Fibroblast of gingiva (primary cell): Measurements from ENCODE around the gene INTS13.
"Not testable (repeated sequence)": the region's sequence is repeated elsewhere in the genome, so short reads cannot be mapped to it uniquely, and the experiment has no call there.

ENCODE experiments used
- DNase-seq: peaks from one replicate; pipeline ENCODE4 v3.0.0-alpha.2; 2011; ENCODE audit warnings: low read depth

The INTS13 gene

DNA sequence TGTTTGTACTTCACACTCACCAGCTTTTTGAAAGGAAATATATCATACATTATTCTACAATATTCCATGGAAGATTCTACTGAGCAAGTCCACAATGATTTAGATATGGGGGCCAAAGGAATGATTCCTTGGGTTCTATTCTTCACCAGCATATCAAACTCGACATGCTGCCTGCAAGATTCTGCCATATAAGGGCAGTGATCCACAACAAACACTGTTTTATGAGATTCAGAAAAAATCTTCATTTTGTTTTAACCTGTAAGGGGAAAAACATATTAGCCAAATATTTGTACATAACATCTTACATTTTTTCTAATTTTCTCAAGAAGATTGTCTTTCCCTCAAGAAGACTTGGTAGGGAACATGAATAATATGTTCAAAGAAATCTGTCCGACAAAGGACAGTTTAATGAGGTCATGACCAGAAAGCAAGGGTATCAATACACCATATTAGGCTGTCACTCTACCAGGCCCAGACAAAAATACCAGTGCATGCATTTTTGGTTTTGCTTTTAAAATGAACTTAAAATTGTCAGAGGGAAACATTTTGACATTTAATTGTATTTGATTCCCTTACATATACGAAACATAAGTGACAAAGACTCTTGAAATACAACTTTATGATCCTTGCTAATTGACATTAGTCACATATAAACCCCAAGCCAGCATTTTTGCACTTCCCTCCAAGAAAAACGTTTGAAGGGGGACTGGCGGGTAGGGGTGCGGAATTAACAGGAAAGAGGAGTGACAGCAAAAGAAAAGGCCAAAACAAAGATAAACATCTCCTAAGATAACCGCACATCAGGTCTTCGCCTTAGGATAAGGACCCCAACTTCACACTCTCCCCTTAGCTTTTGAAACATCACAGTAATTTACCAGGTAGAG, 980 bp downstream of the INTS13 start:
- no peak for DNase-seq

DNA sequence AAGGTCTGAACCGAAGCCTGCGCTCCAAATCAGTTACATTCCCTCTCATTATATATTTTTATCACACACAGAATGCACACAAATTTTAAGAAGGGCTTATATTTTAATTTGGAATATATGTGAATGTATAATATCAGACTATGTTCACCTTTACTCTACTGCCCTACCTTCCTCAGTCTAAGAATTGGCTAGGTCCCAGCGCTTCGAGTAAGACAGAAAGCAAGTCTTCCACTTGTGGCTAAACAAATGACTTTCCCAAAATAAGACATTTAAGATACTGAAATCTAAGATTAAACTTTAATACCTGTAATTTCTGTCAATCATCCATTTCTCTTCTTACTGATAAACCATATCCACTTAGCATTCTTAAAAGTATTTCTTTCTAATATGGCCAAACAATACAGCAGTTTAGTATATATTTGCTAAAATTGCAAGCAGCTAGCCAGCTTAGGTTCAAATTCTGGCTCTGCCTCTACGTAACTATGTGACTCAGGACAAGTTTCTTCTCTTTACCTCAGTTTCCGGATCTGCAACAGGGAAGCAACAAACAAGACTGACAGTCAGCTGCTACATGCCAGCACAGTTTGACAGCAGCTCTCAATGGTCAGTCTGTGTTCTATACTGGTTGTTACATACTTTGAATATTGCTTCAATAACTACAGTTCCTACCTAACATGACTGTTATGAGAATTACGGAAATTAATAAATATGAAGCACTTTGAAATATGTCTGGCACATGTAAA, 2.0 kb downstream of the INTS13 start:
- no peak for DNase-seq

- DNase-seq, result no peak
Measured at GRCh38 chr12:26929590-26929989, 8.2 kb downstream of the INTS13 start.

DNA sequence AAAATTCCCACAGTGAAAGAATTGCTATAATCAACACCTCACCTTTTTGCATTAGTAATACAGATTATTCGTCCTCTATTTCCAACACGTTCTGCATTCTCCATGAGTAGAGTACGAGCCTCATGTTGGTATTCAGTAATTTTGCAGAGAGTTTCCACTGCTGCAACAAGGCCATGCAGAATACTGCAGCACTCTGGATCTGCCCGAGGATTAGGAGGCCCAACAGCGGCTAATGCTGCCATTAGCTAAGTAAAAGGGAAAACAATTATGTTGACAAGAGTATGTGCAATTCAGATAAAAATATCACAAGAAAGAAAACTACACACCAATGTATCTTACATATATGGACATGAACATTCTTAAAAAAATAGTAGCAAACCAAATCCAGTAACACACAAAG, 9.1 kb downstream of the INTS13 start:
- DNase-seq, result no peak

DNA sequence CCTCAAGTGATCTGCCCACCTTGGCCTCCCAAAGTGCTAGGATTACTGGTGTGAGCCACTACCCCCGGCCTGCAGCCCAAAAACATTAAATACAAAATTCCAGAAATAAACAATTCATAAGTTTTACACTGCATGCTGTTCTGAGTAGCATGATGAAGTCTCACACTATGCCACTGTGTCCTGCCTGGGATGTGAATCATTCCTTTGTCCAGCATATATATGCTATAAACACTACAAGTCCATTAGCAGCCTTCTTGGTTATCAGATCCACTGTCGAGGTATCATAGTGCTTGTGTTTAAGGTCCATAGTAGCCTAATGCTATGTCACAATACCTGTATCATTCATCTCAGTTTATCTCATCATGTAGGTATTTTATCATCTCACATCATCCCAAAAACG, 15.9 kb downstream of the INTS13 start:
- no peak for DNase-seq

DNA sequence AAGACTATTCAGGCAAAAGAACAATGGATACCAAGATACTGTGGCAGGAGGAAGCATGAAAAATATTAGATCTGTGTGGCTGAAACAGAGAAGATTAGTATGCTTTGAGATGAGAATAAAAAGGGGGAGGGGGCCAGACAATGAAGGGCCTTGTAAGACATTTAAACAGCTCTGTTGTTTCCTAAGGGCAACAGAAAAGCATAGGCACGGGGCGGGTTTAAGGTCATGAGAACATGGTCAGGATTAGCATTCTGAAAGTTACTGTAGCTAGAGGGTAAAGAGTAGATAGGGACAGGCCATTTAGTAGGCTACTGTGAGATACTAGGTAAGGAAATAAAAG, 18.6 kb downstream of the INTS13 start:
- no peak for DNase-seq

DNA sequence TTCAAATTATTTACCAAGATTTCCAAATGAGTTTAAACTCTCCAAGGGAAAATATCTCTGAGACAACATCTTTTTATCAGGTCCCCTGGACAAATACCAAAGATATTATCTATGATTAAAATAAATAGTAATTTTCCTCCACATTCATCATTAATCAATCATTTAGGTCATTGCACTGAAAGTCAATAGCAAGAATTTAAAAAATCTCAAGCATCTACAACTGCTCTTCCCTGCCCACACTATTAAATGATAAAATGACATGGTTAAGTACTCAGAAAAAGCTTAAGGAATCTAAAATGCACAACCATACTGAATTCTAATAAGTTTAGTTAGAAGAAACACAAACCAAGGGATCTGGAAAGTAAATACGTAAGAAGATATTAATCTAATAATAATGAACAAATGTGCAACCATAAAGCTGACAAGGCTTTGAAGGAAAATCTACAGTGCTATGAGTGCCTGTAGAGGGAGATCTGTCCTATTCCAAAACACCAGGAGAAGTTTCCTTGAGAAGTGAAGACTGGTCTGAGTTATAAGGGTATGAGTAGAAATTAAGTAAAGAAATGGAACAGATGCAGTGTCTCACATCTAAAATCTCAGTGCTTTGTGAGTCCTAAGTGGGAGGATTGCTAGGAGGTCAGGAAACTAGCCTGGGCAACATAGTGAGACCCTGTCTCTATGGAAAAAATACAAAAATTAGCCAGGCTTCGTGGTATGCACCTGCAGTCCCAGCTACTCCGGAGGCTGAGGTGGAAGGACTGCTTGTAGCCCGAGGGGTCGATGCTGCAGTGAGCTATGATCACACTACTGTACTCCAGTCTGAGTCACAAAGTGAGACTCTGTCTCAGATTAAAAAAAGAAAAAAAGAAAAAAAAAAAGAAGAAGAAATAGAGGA, 19.2 kb downstream of the INTS13 start:
- peak; percentile 2 for DNase-seq

DNA sequence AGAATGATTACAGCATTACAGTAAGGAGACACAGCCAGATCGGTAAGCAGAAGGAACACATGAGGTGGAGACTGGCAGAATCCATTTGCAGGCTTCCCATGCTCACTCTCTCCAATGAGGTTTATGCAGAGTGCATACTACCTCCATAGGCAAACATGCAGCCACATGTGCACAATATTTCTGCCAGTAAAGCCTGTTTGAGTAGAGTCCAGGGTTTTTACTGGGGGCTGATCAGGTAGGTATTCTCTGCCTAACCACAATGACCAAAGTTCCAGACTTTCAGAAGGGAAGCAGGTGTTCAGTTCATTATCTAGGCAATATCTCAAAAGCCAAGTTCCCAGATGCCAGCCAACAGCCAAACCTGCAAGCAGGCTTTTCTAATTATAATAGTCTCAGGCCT, 31.1 kb downstream of the INTS13 start:
- no peak for DNase-seq

DNA sequence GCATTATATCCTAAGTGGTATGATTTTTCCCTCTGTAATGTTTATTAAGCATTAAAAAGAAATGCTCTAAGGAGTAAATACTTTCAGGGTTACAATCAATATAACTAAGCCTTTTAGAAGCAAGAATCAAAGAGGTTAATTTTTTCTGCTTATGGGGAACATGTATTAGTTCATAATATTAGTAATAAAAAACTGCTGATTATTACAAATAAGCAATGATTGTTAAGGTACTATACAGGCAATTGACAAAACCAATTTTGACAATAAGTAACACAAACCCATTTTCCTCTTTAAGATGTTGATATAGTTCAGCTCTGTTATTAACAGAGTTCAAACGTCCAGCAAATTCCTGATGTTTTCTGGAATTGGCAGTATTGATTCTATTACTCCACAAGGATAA, 31.8 kb downstream of the INTS13 start:
- no peak for DNase-seq

GRCh38 chr12:26903396-26903795, 34.4 kb downstream of the INTS13 start:
- DNase-seq, result not testable (repeated sequence)

GRCh38 chr12:26896913-26897312, 40.9 kb downstream of the INTS13 start:
- DNase-seq, result no peak

DNA sequence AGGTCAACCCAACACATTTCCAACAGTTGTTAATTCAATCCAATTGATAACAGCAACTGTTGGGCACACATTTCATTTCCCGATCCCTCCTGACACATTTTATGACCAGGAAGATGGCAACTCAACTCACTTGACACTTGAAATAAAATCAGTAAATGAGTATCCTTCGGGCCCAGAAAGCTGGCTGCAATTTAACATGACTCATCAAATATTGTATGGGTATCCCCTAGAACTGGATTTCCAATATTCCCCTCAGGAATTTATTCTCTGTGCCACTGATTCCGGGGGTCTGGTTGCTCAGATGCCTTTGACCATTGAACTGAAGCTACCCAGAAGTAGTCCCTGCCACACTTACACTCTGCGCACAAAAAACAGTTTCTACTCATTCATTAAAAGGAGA, 42.1 kb downstream of the INTS13 start:
- no peak for DNase-seq

DNA sequence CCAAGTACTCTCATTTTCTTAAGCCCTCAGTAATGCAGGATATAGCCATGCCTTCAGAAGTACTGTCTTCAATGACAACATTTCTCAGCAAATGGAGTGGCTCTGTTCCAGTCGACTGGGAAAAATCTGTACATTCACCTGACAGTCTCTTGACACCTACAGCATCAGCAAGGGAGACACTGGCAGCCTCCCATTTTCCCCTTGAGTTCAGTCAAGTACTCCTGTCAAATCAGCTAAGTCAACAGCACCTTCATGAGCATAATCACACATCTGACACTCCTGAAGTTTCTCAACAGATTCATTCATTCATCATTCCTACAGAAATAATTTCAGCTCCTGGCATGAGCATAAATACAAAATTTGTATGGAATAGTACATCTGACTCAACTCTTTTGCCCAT, 46.1 kb downstream of the INTS13 start:
- no peak for DNase-seq

DNA sequence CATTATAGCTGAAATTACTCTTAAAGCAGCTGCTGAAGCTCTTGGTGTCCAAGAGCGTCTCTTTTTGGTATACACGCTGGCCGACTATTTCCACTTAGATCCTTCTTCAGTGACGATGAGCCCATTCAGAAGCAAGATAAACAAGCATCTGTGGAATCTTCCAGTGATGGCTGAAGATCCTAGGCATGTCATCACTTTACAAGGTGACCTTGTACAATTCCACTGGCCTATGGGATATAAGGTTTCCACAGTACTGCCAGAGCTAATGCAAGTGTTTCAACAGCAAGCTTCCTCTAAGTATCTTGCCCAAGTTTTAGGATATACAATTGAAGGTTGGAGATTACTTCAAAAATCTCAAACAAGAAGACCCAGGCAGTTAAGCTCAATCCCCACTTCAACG, 47.0 kb downstream of the INTS13 start:
- no peak for DNase-seq

DNA sequence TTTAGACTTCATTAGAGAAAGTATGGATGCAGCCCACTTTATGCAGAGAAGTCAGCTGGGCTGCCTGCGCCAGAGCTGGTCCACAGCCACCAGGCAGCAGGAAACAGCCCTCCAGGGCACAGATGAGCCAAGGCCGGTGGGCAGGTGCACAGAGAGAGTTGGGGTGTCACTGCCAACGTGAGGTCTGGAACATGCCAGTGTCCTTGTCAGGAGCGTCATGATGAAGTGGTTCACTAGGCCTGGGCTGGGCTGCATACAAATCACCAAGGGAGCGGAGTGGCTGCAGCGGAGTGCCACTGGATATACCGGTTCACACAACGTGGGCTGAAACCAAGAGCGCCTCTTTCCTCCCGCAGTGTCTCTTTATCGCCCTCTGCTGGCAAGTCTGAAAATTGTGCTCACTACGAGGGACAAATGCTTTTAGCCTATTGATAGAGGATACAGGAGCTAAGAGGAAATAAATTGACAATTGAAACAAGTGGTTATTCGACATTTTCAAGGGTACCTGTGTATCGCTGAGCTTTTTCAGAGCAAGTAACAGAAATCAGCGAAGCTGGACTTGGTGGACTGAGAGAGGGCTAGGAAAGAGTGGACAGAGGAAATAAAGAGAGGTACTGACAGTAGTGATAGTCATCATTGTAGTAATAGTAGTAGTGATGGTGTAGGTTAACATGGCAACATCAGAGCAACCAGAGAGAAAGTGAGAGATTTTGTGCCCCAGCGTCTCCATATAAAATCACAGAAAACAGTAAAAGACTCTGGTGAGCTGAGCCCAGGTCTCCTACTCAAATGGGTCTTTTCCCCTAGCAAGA, 52.8 kb downstream of the INTS13 start:
- peak; percentile 56 for DNase-seq

GRCh38 chr12:26880625-26881024, 57.2 kb downstream of the INTS13 start:
- no peak for DNase-seq

DNA sequence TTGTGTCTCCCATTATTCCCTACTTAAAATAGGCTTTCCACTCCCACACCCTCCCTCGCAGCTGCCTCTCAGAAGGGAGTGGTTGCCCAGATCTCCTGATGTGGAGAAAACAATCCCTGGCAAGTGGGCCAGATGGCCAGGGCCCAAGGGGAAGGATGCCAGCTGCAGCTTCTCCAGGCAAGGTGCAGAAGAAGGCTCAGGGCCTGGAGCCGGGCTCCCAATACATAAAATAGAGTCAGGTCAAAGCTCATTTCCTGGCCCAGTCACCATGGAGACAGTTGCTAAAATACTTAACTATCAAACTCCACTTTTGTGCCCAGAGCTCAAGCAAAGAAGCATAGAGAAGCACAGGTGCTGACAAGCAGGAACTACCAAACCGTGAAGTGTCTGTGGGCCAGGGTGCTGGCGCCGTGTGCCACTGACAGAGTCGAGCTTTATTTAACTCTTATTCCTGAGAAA, 59.1 kb downstream of the INTS13 start:
- DNase-seq, result no peak

DNA sequence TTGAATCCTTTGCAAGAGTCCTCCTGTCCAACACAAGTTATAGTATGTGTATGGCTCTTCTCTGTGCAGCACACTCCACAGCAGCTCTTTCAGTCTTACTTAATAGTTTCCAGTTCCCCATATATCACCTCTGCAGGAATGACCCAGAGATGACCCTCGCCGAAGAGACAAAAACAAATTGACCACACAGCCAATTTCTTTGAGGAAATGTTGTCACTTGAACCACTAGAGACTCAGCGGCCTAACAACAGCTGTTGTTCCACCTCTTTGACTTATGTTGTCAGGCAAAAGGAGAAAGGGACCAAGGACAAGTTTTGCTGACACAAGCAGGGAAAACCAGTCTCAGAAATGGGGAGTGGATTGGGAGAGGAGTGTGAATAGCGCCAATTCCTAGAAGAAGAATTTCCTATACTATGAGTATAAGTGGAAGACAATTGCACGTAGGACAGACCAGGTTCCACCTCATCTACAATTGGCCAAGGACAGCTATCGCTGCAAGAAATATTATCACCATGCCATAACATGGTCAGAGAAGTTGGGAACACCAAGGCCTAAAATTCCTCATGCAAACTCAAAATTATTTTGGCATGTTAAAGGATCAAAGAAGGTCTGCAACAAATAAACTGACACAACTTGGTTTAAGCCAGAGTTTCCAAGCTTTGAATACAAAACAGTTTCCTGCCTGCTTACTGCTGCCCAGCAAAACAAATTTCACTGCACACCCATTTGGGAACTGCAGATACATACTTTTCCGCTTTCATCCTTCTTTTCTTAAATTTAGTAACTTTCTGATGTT, 63.1 kb downstream of the INTS13 start:
- DNase-seq, result no peak

DNA sequence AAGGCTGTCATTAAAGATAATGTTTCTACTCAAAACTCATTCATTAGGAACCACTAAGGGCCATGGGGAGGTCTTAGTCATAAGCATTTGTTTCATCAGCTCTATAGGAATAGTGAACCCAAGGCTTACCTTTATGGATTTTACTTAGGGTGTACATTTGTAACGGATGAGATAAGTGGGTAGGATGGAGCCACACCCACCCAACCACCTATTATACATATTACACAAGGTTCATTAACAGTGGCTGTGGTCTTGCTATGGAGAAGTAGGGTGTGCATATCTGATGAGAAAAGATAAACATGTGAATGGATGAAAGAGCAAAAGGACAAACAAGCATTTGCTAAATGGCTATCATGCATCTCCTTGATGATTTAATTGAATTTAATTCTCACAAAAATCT, 65.2 kb downstream of the INTS13 start:
- no peak for DNase-seq

- no peak for DNase-seq
Measured at GRCh38 chr12:26871985-26872384, 65.8 kb downstream of the INTS13 start.
